B cell (primary cell): ENCODE results near the gene RAD51B.

Experiments
- CTCF ChIP-seq: fragments of 200-600 bp; IDR thresholded peaks from one replicate; pipeline ENCODE4 v1.8.0; 2022; ENCODE audit warnings: antibody characterized with exemption, mild to moderate bottlenecking
- EZH2 ChIP-seq: IDR thresholded peaks from 2 replicates; pipeline ENCODE4 v1.6.1; 2012; ENCODE audit warnings: borderline replicate concordance, low read depth, mild to moderate bottlenecking, moderate library complexity, low read length; ENCODE audit not compliant: insufficient read depth, poor library complexity, severe bottlenecking

GRCh38 chr14:68216079-68216478, 396.5 kb downstream of the RAD51B start:
- TF ChIP-seq CTCF (no peak), EZH2 (no peak)
